ENCODE measurements around the gene SEC24C.
A peak's percentile ranks its signal among the peaks of the same experiment; 100 is the strongest.

SEC24C gene

DNA sequence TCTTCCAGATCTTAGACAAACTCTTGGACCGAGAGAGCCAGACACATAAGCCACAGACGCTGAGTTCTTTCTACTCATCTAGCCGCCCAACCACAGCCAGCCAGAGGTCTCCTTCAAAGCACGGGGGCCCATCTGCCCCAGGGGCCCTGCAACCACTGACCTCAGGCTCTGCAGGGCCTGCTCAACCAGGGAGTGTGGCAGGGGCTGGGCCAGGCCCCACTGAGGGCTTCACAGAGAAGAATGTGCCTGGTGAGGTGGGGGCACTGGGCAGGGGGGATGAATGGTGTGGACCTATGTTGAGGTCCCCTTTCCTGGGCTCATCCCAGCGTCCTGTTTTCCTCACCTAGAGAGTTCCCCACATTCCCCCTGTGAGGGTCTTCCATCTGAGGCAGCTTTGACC lies 52.6 kb downstream of the SEC24C start:
- no peak for DNase-seq

- DNase-seq: no peak
Measured at GRCh38 chr10:73797324-73798025, 53.3 kb downstream of the SEC24C start.

- DNase-seq: no peak
Measured at GRCh38 chr10:73798087-73798486, 53.9 kb downstream of the SEC24C start.

GRCh38 chr10:73798927-73799560 lies 54.9 kb downstream of the SEC24C start:
- no peak for DNase-seq

DNA sequence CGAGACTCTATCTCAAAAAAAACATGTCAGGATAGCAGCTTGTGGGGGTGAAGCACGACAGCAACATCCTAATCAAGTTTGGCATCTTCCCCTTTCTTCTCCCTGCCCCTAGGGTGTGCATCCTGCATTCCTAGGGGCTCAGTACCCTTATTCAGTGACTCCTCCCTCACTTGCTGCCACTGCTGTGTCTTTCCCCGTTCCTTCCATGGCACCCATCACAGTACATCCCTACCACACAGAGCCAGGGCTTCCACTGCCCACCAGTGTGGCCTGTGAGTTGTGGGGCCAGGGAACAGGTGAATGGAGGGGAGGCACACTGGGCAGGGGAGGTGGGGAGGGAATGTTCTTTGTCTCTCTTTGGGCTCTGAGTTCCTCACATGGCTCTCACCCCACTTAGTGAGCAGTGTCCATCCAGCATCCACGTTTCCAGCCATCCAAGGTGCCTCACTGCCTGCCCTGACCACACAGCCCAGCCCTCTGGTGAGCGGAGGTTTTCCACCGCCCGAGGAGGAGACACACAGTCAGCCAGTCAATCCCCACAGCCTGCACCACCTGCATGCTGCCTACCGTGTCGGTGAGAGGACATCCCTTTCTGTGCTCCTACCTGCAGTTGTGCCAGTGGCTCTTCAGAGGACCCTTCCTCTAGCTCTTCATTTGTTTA lies 55.9 kb downstream of the SEC24C start:
- no peak for DNase-seq

DNA sequence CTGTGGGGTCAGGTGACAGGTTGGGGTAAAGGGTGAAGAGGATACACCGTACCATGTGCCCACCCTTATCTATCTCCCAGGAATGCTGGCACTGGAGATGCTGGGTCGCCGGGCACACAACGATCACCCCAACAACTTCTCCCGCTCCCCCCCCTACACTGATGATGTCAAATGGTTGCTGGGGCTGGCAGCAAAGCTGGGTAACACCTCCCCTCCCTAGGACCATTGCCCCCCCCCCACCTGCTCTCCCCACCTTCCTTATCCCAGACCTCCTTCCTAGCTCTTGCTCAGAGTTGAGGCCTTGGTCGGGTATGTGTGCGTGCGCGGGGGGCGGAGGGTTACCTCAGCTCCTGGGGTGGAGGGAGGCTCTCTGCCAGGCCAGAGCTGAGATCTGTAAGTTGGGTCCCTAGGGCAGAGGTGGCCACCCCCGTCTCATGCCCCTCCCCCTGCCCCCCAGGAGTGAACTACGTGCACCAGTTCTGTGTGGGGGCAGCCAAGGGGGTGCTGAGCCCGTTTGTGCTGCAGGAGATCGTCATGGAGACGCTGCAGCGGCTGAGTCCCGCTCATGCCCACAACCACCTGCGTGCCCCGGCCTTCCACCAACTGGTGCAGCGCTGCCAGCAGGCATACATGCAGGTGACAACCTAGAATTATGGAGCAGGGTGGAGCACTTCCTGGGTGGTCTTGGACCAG lies 56.5 kb downstream of the SEC24C start:
- DNase-seq: no peak

GRCh38 chr10:73801253-73801590 lies 57.0 kb downstream of the SEC24C start:
- no peak for DNase-seq

GRCh38 chr10:73802276-73802991 lies 58.3 kb downstream of the SEC24C start:
- no peak for DNase-seq

GRCh38 chr10:73803680-73804286 lies 59.6 kb downstream of the SEC24C start:
- no peak for DNase-seq

- no peak for DNase-seq
Measured at GRCh38 chr10:73806176-73806950, 62.2 kb downstream of the SEC24C start.

GRCh38 chr10:73807471-73807870 lies 63.3 kb downstream of the SEC24C start:
- DNase-seq: no peak

GRCh38 chr10:73808021-73808815 lies 64.0 kb downstream of the SEC24C start:
- DNase-seq: no peak

DNA sequence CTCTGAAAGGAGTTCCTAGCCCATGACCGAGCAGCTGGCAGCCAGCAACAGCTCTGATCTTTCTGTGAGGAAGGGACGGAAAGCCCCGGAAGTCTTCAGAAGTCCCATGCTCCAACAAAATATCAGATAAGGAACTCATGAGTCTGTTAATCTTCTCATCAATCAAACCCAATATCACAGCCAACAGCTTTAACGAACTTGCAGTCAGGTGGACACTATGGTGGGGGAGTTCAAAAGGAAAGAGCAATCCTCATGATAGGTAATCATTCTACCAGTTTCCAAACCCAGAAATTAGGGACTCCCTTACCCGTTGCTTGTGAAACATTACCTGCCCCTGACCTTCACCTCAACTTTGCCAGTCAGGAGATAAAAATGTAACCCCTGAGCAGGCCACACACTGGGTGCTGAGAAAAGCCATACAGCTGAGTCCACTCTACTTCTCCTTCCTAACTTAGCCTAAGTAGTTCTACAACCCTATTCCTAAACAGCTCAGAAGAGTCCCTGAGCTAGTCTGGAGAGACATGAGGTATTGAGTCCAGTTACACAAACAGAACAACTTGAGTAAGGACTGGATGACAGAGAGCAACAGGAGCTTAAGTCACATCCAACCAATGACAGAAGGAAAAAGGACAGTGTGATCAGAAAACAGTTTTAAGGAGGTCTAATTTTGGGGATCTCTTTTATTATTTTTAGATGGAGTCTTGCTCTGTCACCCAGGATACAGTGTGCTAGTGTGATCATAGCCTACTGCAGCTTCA lies 65.1 kb downstream of the SEC24C start:
- DNase-seq: no peak

DNA sequence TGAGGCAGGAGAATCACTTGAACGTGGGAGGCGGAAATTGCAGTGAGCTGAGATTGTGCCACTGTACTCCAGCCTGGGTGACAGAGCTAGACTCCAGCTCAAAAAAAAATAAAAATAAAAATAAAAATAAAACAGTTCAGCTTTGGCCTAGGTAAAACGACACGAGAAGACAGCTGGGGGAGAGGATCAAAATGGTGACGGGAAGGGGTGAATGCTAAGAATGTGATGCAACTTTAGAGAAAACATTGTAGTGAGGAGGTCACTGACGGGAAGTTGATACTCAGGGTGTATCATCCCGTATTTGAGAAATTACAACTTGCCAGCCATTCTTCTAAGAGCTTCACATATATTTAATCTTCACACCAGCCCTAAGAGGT lies 66.2 kb downstream of the SEC24C start:
- DNase-seq: peak; percentile 39 to 41

GRCh38 chr10:73810735-73811465 lies 66.7 kb downstream of the SEC24C start:
- DNase-seq: no peak

GRCh38 chr10:73812657-73813056 lies 68.5 kb downstream of the SEC24C start:
- no peak for DNase-seq

DNA sequence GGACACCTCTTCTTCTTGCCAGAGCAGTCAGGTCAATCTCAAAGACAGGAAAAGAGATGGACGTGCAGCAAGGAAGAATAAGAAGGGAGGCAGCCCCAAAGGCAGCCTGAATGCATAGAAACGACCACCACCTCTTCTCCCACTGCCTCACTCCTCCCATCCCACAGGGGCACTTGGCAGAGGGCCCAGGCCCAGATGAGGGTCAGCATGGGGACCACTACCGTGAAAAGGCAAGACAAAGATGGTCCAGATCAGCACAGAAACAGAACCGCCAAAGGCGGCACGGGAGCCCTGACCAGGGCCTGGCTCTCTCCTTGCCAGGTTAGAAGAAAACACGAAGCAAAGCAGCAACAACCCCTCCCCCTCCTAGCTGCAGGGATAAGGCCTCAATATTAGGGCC lies 69.2 kb downstream of the SEC24C start:
- DNase-seq: no peak

DNA sequence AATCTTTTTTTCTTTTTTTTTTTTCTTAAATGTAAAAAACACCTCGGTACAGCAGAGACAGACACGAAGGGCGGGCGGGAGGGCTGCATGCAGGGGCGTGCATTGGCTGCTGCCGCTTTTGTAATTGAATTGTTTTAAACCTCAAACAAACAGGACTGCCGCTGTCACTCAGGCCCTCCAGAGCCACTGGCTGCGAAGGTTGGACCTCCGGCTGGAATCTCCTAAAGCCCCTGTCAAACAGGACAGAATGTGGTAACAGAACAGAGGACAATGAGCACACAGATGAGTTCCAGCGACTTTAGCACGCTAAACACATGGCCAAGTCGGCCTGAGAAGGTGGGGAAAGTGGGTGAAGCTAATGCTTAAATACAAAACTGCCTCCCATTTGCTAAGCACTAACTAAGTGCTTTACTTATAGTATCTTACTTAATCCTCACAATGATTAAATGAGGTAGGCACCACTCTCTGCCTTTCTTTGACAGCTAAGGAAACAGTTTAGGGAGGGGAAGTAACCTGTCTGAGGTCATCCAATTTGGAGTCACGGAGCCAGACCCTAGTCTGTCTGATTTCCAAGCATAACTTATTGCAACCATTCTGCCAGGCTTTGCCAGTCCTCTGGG lies 70.2 kb downstream of the SEC24C start:
- DNase-seq: no peak

Measured in AML-193 (cell line).